NCI-H187 treated with DMSO at 0.1 percent for 48 hours (cell line): ENCODE data around the gene NUP210.
"Not testable (repeated sequence)": the region's sequence is repeated elsewhere in the genome, so short reads cannot be mapped to it uniquely, and the experiment has no call there.

Experiments
- DNase-seq: peaks from one replicate; lab custom pipeline; 2025; lab: John Stamatoyannopoulos, UW

NUP210 gene

GRCh38 chr3:13406190-13406589, 13.9 kb downstream of the NUP210 start:
- DNase-seq, result no peak

GRCh38 chr3:13405614-13406013, 14.5 kb downstream of the NUP210 start:
- DNase-seq, result no peak

- no peak for DNase-seq
Measured at GRCh38 chr3:13404626-13405452, 15.3 kb downstream of the NUP210 start.

GRCh38 chr3:13403847-13404246, 16.3 kb downstream of the NUP210 start:
- DNase-seq, result no peak

- DNase-seq, result no peak
Measured at GRCh38 chr3:13403213-13403819, 16.8 kb downstream of the NUP210 start.

GRCh38 chr3:13401149-13401548, 19.0 kb downstream of the NUP210 start:
- DNase-seq, result no peak

- no peak for DNase-seq
Measured at GRCh38 chr3:13400114-13400673, 19.9 kb downstream of the NUP210 start.

GRCh38 chr3:13399603-13400002, 20.5 kb downstream of the NUP210 start:
- DNase-seq, result no peak

- DNase-seq, result no peak
Measured at GRCh38 chr3:13397316-13397715, 22.8 kb downstream of the NUP210 start.

GRCh38 chr3:13394363-13394762, 25.8 kb downstream of the NUP210 start:
- DNase-seq, result no peak

- DNase-seq, result no peak
Measured at GRCh38 chr3:13393427-13394360, 26.4 kb downstream of the NUP210 start.

- no peak for DNase-seq
Measured at GRCh38 chr3:13391308-13391707, 28.8 kb downstream of the NUP210 start.

- no peak for DNase-seq
Measured at GRCh38 chr3:13389378-13389777, 30.7 kb downstream of the NUP210 start.

GRCh38 chr3:13388816-13389215, 31.3 kb downstream of the NUP210 start:
- no peak for DNase-seq

- DNase-seq, result no peak
Measured at GRCh38 chr3:13385373-13385965, 34.7 kb downstream of the NUP210 start.

- DNase-seq, result no peak
Measured at GRCh38 chr3:13380971-13381370, 39.2 kb downstream of the NUP210 start.

- DNase-seq, result no peak
Measured at GRCh38 chr3:13379201-13379830, 40.8 kb downstream of the NUP210 start.

GRCh38 chr3:13378155-13378554, 42.0 kb downstream of the NUP210 start:
- DNase-seq, result no peak

GRCh38 chr3:13377741-13378140, 42.4 kb downstream of the NUP210 start:
- DNase-seq, result not testable (repeated sequence)

GRCh38 chr3:13377021-13377420, 43.1 kb downstream of the NUP210 start:
- no peak for DNase-seq

- DNase-seq, result no peak
Measured at GRCh38 chr3:13376091-13376490, 44.0 kb downstream of the NUP210 start.
